Coronary artery (tissue), 2 donors: ENCODE measurements around the gene CDH4.

ENCODE experiments used
- DNase-seq: peaks from one replicate; pipeline ENCODE4 v3.0.0-alpha.2; 2017; ENCODE audit warnings: low spot score
- H3K27ac ChIP-seq, 2 donors: fragments of 200-600 bp; sonication (generic); one replicate each; pipeline ENCODE4 v1.5.1; 2016 to 2019
- H3K4me3 ChIP-seq: fragments of 200-600 bp; sonication (generic); 2 replicates; pipeline ENCODE4 v1.5.1; 2016; ENCODE audit warnings: mild to moderate bottlenecking, moderate library complexity
- CTCF ChIP-seq: fragments of 200-600 bp; sonication (generic); IDR thresholded peaks from one replicate; pipeline ENCODE4 v1.5.1; 2019; ENCODE audit warnings: antibody characterized with exemption

The CDH4 gene

GRCh38 chr20:61346996-61347395 lies 94.9 kb downstream of the CDH4 start:
- TF ChIP-seq CTCF: no peak
- Histone ChIP-seq H3K4me3 (no peak overlapping the region), H3K27ac (no peak overlapping the region)
- DNase-seq: no peak

DNA sequence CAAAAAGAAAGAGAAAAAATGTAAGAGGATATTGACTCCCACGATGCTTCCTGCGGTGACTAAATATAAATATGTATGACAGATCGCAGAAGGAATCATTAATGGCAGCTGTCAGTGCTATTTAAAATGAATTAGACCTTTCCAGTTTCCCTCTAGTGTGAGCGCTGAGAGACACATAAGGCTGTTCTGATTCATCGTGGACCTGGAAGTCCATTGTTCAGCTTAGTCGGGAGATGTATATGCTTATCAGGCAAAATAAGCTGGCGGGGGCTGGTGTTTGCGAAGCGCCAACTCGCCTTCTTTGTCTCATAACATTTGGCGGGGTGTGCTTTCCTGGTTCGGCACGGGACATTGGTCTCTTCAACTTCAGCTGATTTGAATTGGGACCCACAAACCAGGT lies 95.4 kb downstream of the CDH4 start:
- Histone ChIP-seq H3K27ac (no peak overlapping the region), H3K4me3 (no peak overlapping the region)
- no peak for TF ChIP-seq CTCF
- DNase-seq: no peak

DNA sequence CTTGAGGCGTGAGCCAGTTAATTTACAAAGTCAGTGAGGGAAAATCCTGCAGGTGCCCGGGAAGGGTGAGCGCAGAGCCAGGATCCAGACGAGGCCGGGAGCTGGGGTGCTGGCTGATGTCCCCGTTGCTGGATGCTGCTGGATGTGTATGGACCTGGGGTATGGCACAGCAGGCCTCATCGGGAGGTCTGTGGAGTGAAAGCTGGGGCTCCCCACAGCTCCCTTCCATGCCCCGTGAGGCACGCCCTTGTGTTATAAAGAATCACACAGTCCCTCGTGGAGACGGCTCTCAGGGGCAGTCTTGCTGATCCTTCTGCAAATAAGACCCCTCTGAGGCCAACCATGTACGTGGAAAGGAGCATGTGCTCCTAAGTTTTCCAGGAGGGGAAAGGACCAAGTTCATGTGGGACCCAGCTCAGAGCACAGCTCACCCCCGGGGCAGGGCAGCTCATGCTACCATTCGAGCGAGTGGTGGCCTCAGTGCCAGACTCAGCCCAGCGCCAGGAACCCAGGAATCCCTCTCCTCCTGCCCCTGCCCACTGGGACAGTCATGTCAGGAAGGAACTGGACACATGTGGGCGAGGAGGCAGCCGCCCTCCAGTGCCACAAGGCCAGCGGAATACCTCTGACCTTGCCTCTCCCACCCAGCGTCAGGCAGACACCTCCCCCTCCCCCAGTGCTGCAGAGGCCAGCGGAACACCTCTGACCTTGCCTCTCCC lies 97.5 kb downstream of the CDH4 start:
- TF ChIP-seq CTCF: no peak
- no peak overlapping the region for H3K27ac ChIP-seq
- no peak overlapping the region for H3K4me3 ChIP-seq
- DNase-seq: no peak

DNA sequence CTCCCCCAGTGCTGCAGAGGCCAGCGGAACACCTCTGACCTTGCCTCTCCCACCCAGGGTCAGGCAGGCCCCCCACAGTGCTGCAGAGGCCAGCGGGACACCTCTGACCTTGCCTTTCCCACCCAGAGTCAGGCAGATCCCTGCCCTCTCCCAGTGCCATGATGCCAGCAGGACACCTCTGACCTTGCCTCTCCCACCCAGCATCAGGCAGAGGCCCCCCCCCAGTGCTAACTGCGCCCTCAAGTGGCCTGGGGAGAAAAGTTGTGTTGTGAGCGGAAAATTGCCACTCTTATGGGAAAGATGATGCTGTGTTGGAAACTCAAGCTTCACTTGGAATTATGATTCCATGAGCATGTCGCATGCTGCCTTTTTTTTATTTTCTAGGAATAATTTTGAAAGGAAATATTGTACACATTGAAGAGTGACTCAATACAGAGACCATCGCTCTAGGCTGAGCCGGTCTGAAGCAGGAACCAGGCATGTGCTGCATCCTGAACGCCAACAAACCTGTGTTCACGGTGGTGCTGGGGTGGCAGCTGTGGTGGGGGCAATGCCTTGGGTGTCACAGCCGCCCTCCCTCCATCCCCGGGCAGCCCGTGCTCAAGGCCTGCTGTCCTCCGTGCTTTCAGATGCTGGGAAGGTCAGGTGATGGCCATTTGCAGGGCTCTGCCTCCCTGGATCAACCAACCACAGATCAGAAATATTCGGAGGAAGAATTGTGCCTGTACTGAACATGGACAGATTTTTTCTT lies 98.6 kb downstream of the CDH4 start:
- no peak overlapping the region for H3K27ac ChIP-seq
- no peak for DNase-seq
- no peak overlapping the region for H3K4me3 ChIP-seq
- TF ChIP-seq CTCF: no peak

GRCh38 chr20:61352346-61353260 lies 100.5 kb downstream of the CDH4 start:
- TF ChIP-seq CTCF: no peak
- Histone ChIP-seq H3K27ac (no peak overlapping the region), H3K4me3 (no peak overlapping the region)
- DNase-seq: no peak

GRCh38 chr20:61353261-61354000 lies 101.4 kb downstream of the CDH4 start:
- Histone ChIP-seq H3K4me3 (no peak overlapping the region), H3K27ac (no peak overlapping the region)
- TF ChIP-seq CTCF: no peak
- no peak for DNase-seq
